ENCODE data around the gene DOCK9. TPM values are rescaled to one million over a fixed set of nuclear protein-coding genes. Genes with fewer than 3 reads are reported as not detected.

Gene DOCK9
- total RNA-seq, 2 donors from 2014 or later, result 107 to 117 TPM

- Histone ChIP-seq H3K4me1 (replicated peaks) (no peaks in the 10 kb centered on the region), H3K4me3 (no peak overlapping the region), H3K9me3 (no peaks in the 10 kb centered on the region), H3K27me3 (replicated peaks; ENCODE audit: insufficient read depth) (no peaks in the 10 kb centered on the region), H3K36me3 (no peaks in the 10 kb centered on the region), H3K27ac (no peak overlapping the region)
- intact Hi-C loops (cut with DNase I), result no loop called here
- DNase-seq (ENCODE audit: low spot score), result no peak
- TF ChIP-seq POLR2AphosphoS5 (IDR thresholded peaks at IDR 0.05) (no peak), CTCF (IDR thresholded peaks at IDR 0.05) (no peak), POLR2A (IDR thresholded peaks at IDR 0.05) (no peak)
- WGBS, result 54% methylated on average over 2 of the region's 2 CpGs
Observed at GRCh38 chr13:98780451-98780850, 197.4 kb downstream of the DOCK9 start.

- H3K27ac ChIP-seq, result no peak overlapping the region
- H3K9me3 ChIP-seq, result no peaks in the 10 kb centered on the region
- no peaks in the 10 kb centered on the region for H3K27me3 ChIP-seq (replicated peaks; ENCODE audit: insufficient read depth)
- TF ChIP-seq POLR2A (IDR thresholded peaks at IDR 0.05) (no peak), POLR2AphosphoS5 (IDR thresholded peaks at IDR 0.05) (no peak), CTCF (IDR thresholded peaks at IDR 0.05) (no peak)
- no peak overlapping the region for H3K4me3 ChIP-seq
- no peaks in the 10 kb centered on the region for H3K4me1 ChIP-seq (replicated peaks)
- intact Hi-C loops (cut with DNase I), result no loop called here
- DNase-seq (ENCODE audit: low spot score), result no peak
- no peaks in the 10 kb centered on the region for H3K36me3 ChIP-seq
- 68% methylated on average over 1 of the region's 1 CpG for WGBS
Observed at GRCh38 chr13:98779695-98780094, 198.2 kb downstream of the DOCK9 start.

GRCh38 chr13:98778749-98779148 lies 199.1 kb downstream of the DOCK9 start:
- TF ChIP-seq POLR2AphosphoS5 (IDR thresholded peaks at IDR 0.05), result no peak
- no peak for TF ChIP-seq CTCF (IDR thresholded peaks at IDR 0.05)
- TF ChIP-seq POLR2A (IDR thresholded peaks at IDR 0.05), result no peak
- no peaks in the 10 kb centered on the region for H3K36me3 ChIP-seq
- no peaks in the 10 kb centered on the region for H3K27me3 ChIP-seq (replicated peaks; ENCODE audit: insufficient read depth)
- DNase-seq (ENCODE audit: low spot score), result no peak
- WGBS, result 71% methylated on average over 8 of the region's 8 CpGs
- intact Hi-C loops (cut with DNase I), result no loop called here
- no peak overlapping the region for H3K27ac ChIP-seq
- H3K4me3 ChIP-seq, result no peak overlapping the region
- no peaks in the 10 kb centered on the region for H3K9me3 ChIP-seq
- no peaks in the 10 kb centered on the region for H3K4me1 ChIP-seq (replicated peaks)

GRCh38 chr13:98776644-98777043 lies 201.2 kb downstream of the DOCK9 start:
- Histone ChIP-seq H3K4me3 (no peak overlapping the region), H3K4me1 (replicated peaks) (no peaks in the 10 kb centered on the region), H3K27me3 (replicated peaks; ENCODE audit: insufficient read depth) (no peaks in the 10 kb centered on the region), H3K9me3 (no peaks in the 10 kb centered on the region), H3K36me3 (no peaks in the 10 kb centered on the region), H3K27ac (no peak overlapping the region)
- no peak for DNase-seq (ENCODE audit: low spot score)
- 86% methylated on average over 5 of the region's 5 CpGs for WGBS
- no peak for TF ChIP-seq POLR2AphosphoS5 (IDR thresholded peaks at IDR 0.05)
- TF ChIP-seq CTCF (IDR thresholded peaks at IDR 0.05), result no peak
- TF ChIP-seq POLR2A (IDR thresholded peaks at IDR 0.05), result no peak
- intact Hi-C loops (cut with DNase I), result no loop called here

- no peaks in the 10 kb centered on the region for H3K9me3 ChIP-seq
- WGBS, result 86% methylated on average over 22 of the region's 22 CpGs
- TF ChIP-seq CTCF (IDR thresholded peaks at IDR 0.05) (no peak), POLR2A (IDR thresholded peaks at IDR 0.05) (no peak), POLR2AphosphoS5 (IDR thresholded peaks at IDR 0.05) (no peak)
- DNase-seq (ENCODE audit: low spot score), result no peak
- H3K36me3 ChIP-seq, result no peaks in the 10 kb centered on the region
- intact Hi-C loops (cut with DNase I), result no loop called here
- no peaks in the 10 kb centered on the region for H3K4me1 ChIP-seq (replicated peaks)
- H3K27me3 ChIP-seq (replicated peaks; ENCODE audit: insufficient read depth), result no peaks in the 10 kb centered on the region
- no peak overlapping the region for H3K27ac ChIP-seq
- H3K4me3 ChIP-seq, result no peak overlapping the region
Observed at GRCh38 chr13:98775844-98776598, 201.8 kb downstream of the DOCK9 start.

Measured in prostate gland (tissue), 2 donors.